ENCODE data around the gene ABCB9.
"Not testable (repeated sequence)": the region's sequence is repeated elsewhere in the genome, so short reads cannot be mapped to it uniquely, and the experiment has no call there.

Gene ABCB9

GRCh38 chr12:122963941-122964265 is 2.4 kb downstream of the ABCB9 start:
- DNase-seq (ENCODE audit: low spot score) = no peak

- DNase-seq (ENCODE audit: low spot score) = peak; percentile 8
Measured at GRCh38 chr12:122961531-122962329, 4.5 kb downstream of the ABCB9 start.

GRCh38 chr12:122960193-122960569 is 6.1 kb downstream of the ABCB9 start:
- no peak for DNase-seq (ENCODE audit: low spot score)

GRCh38 chr12:122959566-122960192 is 6.6 kb downstream of the ABCB9 start:
- DNase-seq (ENCODE audit: low spot score) = peak; percentile 13

- no peak for DNase-seq (ENCODE audit: low spot score)
Measured at GRCh38 chr12:122958198-122958888, 7.9 kb downstream of the ABCB9 start.

- DNase-seq (ENCODE audit: low spot score) = peak; percentile 13
Measured at GRCh38 chr12:122956035-122956434, 10.2 kb downstream of the ABCB9 start.

- no peak for DNase-seq (ENCODE audit: low spot score)
Measured at GRCh38 chr12:122955156-122955555, 11.1 kb downstream of the ABCB9 start.

GRCh38 chr12:122951979-122952892 is 14.0 kb downstream of the ABCB9 start:
- DNase-seq (ENCODE audit: low spot score) = peak; percentile 85

- DNase-seq (ENCODE audit: low spot score) = no peak
Measured at GRCh38 chr12:122951406-122951805, 14.9 kb downstream of the ABCB9 start.

GRCh38 chr12:122949816-122950675 is 16.2 kb downstream of the ABCB9 start:
- DNase-seq (ENCODE audit: low spot score) = peak; percentile 8

GRCh38 chr12:122949405-122949804 is 16.9 kb downstream of the ABCB9 start:
- no peak for DNase-seq (ENCODE audit: low spot score)

GRCh38 chr12:122948605-122949004 is 17.7 kb downstream of the ABCB9 start:
- DNase-seq (ENCODE audit: low spot score) = no peak

GRCh38 chr12:122947352-122947792 is 18.9 kb downstream of the ABCB9 start:
- DNase-seq (ENCODE audit: low spot score) = no peak

- DNase-seq (ENCODE audit: low spot score) = no peak
Measured at GRCh38 chr12:122946690-122947341, 19.4 kb downstream of the ABCB9 start.

GRCh38 chr12:122944605-122945592 is 21.4 kb downstream of the ABCB9 start:
- DNase-seq (ENCODE audit: low spot score) = no peak

GRCh38 chr12:122943196-122943595 is 23.1 kb downstream of the ABCB9 start:
- DNase-seq (ENCODE audit: low spot score) = no peak

- no peak for DNase-seq (ENCODE audit: low spot score)
Measured at GRCh38 chr12:122942637-122943036, 23.6 kb downstream of the ABCB9 start.

- not testable (repeated sequence) for DNase-seq (ENCODE audit: low spot score)
Measured at GRCh38 chr12:122941351-122941750, 24.9 kb downstream of the ABCB9 start.

- no peak for DNase-seq (ENCODE audit: low spot score)
Measured at GRCh38 chr12:122939125-122939524, 27.1 kb downstream of the ABCB9 start.

Data from iPS-NIHi11 (cell line).